ENCODE data around the gene GALNT7.

DNA sequence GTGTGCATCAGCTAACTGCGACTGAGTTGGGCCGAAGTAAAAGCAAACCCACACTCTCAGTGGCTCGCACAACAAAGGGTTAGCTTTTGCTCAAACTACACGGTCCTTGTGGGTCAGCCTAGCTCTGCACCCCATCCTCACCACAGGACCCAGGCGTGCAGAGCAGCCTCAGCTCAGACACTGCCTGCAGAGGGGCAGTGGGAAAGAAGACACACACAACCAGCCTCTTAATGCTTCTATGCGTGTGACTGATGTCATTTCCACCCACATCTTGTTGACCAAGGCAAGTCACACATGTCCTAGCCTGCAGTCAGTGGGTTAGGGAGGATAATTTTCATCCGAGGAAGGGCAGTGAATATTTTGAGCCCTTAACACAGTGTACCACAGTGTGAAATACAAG is 125.1 kb downstream of the GALNT7 start:
- TF ChIP-seq CTCF (IDR thresholded peaks at IDR 0.05; ENCODE audit: low read depth, low read length) (no peak), EZH2phosphoT487 (IDR thresholded peaks at IDR 0.05; ENCODE audit: low read depth) (no peak)
